HCT116 (cell line): ENCODE results near the gene CALCOCO1. TPM values are rescaled to one million over a fixed set of nuclear protein-coding genes. Genes with fewer than 3 reads are reported as not detected.

Experiments
- ATAC-seq: fragments of 200-7000 bp; cut with Tn5 transposase; 2 replicates; pipeline ENCODE4 v1.9.1; 2020; ENCODE audit warnings: mild to moderate bottlenecking, moderate library complexity
- BruUV-seq: library from RNA; stranded (reverse); fragments of 400-500 nt; replicated peaks from 2 replicates; lab custom pipeline; 2021; lab: Mats Ljungman, UMichigan
- CTCF ChIA-PET: fragments of 300-600 bp; sonication (Branson Sonifier 250); formaldehyde crosslinking; loops from one replicate; lab custom pipeline; 2021; ENCODE audit warnings: antibody characterized with exemption; lab: Charles Lee
- POLR2A ChIA-PET: fragments of 300-600, 350-600 bp; sonication (Branson Sonifier 250); formaldehyde crosslinking; loops from one replicate; lab custom pipeline; 2021; ENCODE audit warnings: antibody characterized with exemption; lab: Charles Lee
- RAD21 ChIA-PET, 2 experiments: fragments of 300-600 bp; sonication (Branson Sonifier 250); formaldehyde crosslinking; loops; one replicate each; lab custom pipeline; 2023; ENCODE audit warnings: low total read pairs in 2 of 2; ENCODE audit not compliant: uncharacterized antibody in 2 of 2, unreplicated experiment in 2 of 2, low non-redundant PET in 1 of 2; lab: Charles Lee
- DNase-seq: peaks from one replicate; pipeline ENCODE4 v3.0.0-alpha.2; 2010; ENCODE audit warnings: low read depth, low spot score
- H2AFZ ChIP-seq: fragments of 200-600 bp; shearing (Covaris generic), sonication (generic); 2 replicates; pipeline ENCODE4 v1.6.1; 2017; ENCODE audit warnings: low read depth, mixed run types, mixed read lengths, antibody characterized with exemption, low read length; ENCODE audit not compliant: poor library complexity, severe bottlenecking
- H3K27ac ChIP-seq: 2 replicates; pipeline ENCODE4 v1.5.1; 2012; ENCODE audit warnings: low read depth, low read length
- H3K27me3 ChIP-seq: fragments of 200-600 bp; sonication (generic); 2 replicates; pipeline ENCODE4 v1.6.1; 2016; ENCODE audit warnings: mixed run types, low read length, mixed read lengths; ENCODE audit not compliant: insufficient read depth
- H3K36me3 ChIP-seq, 2 experiments: fragments of 200-500 bp in 1 of 2; fragments of 200-600 bp in 1 of 2; sonication (Bioruptor generic) in 1 of 2; sonication (generic) in 1 of 2; 2 replicates each; pipeline versions ENCODE4 v1.5.1 to v1.6.1; 2014 to 2016; ENCODE audit warnings: low read length in 2 of 2, inconsistent platforms in 1 of 2, mixed read lengths in 1 of 2, mixed run types in 1 of 2; ENCODE audit not compliant: insufficient read depth in 2 of 2, control insufficient read depth in 1 of 2
- H3K4me1 ChIP-seq, 2 experiments: fragments of 200-600 bp in 1 of 2; sonication (generic) in 1 of 2; 2 replicates each; pipeline versions ENCODE4 v1.5.1 to v1.6.1; 2012 to 2017; ENCODE audit warnings: low read length in 2 of 2, inconsistent platforms in 1 of 2, mild to moderate bottlenecking in 1 of 2, mixed read lengths in 1 of 2, mixed run types in 1 of 2, moderate library complexity in 1 of 2; ENCODE audit not compliant: insufficient read depth in 2 of 2, control insufficient read depth in 1 of 2
- H3K4me2 ChIP-seq: fragments of 200-600 bp; sonication (generic); 2 replicates; pipeline ENCODE4 v1.6.1; 2017; ENCODE audit warnings: mixed run types, low read length, mixed read lengths
- H3K4me3 ChIP-seq, 2 experiments: fragments of 200-600 bp in 1 of 2; sonication (generic) in 1 of 2; replicated peaks in 1 of 2; 2 replicates each; pipeline ENCODE4 v1.5.1; 2011 to 2016; ENCODE audit warnings: low read length in 2 of 2, control low read depth in 1 of 2, low read depth in 1 of 2, mild to moderate bottlenecking in 1 of 2, mixed read lengths in 1 of 2, mixed run types in 1 of 2
- H3K79me2 ChIP-seq: fragments of 200-600 bp; sonication (generic); 2 replicates; pipeline ENCODE4 v1.6.1; 2017; ENCODE audit warnings: mild to moderate bottlenecking, mixed run types, low read length, moderate library complexity, mixed read lengths; ENCODE audit not compliant: insufficient read depth
- H3K9ac ChIP-seq: fragments of 200-600 bp; sonication (generic); 2 replicates; pipeline ENCODE4 v1.6.1; 2016; ENCODE audit warnings: low read length, mixed read lengths
- H3K9me2 ChIP-seq: fragments of 200-600 bp; sonication (generic), shearing (Covaris generic); 2 replicates; pipeline ENCODE4 v1.6.1; 2017; ENCODE audit warnings: mixed run types, mild to moderate bottlenecking, moderate library complexity; ENCODE audit not compliant: insufficient read depth
- H3K9me3 ChIP-seq, 2 experiments: fragments of 200-500 bp in 1 of 2; fragments of 200-600 bp in 1 of 2; sonication (Bioruptor generic) in 1 of 2; sonication (generic) in 1 of 2; 2 replicates each; pipeline ENCODE4 v1.6.1; 2014 to 2017; ENCODE audit warnings: low read length in 2 of 2, mixed read lengths in 2 of 2, inconsistent platforms in 1 of 2, low read depth in 1 of 2, mild to moderate bottlenecking in 1 of 2, mixed run types in 1 of 2, moderate library complexity in 1 of 2; ENCODE audit not compliant: control insufficient read depth in 1 of 2, insufficient read depth in 1 of 2
- H4K20me1 ChIP-seq: fragments of 200-600 bp; sonication (generic), shearing (Covaris generic); 2 replicates; pipeline ENCODE4 v1.6.1; 2017; ENCODE audit warnings: mixed run types, mild to moderate bottlenecking, moderate library complexity; ENCODE audit not compliant: insufficient read depth
- CEBPB ChIP-seq: IDR thresholded peaks from 2 replicates; pipeline ENCODE4 v1.6.1; 2012; ENCODE audit warnings: low read depth
- ELF1 ChIP-seq: IDR thresholded peaks from 2 replicates; pipeline ENCODE4 v1.6.1; 2012; ENCODE audit warnings: low read depth, borderline replicate concordance
- EZH2 ChIP-seq: fragments of 200-600 bp; sonication (generic); IDR thresholded peaks from 2 replicates; pipeline ENCODE4 v1.6.1; 2017; ENCODE audit warnings: antibody characterized with exemption, mixed run types
- RAD21 ChIP-seq: IDR thresholded peaks from 2 replicates; pipeline ENCODE4 v1.6.1; 2012; ENCODE audit warnings: low read depth, mild to moderate bottlenecking
- SIN3A ChIP-seq: IDR thresholded peaks from 2 replicates; pipeline ENCODE4 v1.6.1; 2012; ENCODE audit warnings: low read depth
- SP1 ChIP-seq: IDR thresholded peaks from 2 replicates; pipeline ENCODE4 v1.6.1; 2012; ENCODE audit warnings: low read depth
- TCF7L2 ChIP-seq: IDR thresholded peaks from 2 replicates; pipeline ENCODE4 v1.7.0; 2011; ENCODE audit warnings: borderline replicate concordance, inconsistent platforms; ENCODE audit not compliant: insufficient read depth, insufficient read length; ENCODE audit errors: extremely low read depth
- ZNF274 ChIP-seq: fragments of 200-500 bp; sonication (Bioruptor generic); IDR thresholded peaks from 2 replicates; pipeline ENCODE4 v1.6.1; 2014; ENCODE audit warnings: mild to moderate bottlenecking, low read depth, low read length, inconsistent platforms
- intact Hi-C: fragments of 100-400 bp; cut with micrococcal nuclease; formaldehyde crosslinking; loops from 2 replicates; pipeline ENCODE4 v1.10.0; 2022
- total RNA-seq: library from RNA; stranded (reverse); gene quantifications from one replicate; pipeline ENCODE4 v1.2.1, GENCODE V29; 2021; ENCODE audit not compliant: unreplicated experiment
- TF ChIP-seq, protein P1 (sequence below): IDR thresholded peaks from 2 replicates; pipeline ENCODE4 v1.6.1; 2012
- TF ChIP-seq, protein P2 (sequence below): IDR thresholded peaks from 2 replicates; pipeline ENCODE4 v1.6.1; 2011; ENCODE audit warnings: mild to moderate bottlenecking, low read length, moderate library complexity; ENCODE audit not compliant: insufficient replicate concordance; ENCODE audit errors: extremely low read depth

The CALCOCO1 gene
- total RNA-seq, 1 experiment from 2014 or later: 42.6 TPM

DNA sequence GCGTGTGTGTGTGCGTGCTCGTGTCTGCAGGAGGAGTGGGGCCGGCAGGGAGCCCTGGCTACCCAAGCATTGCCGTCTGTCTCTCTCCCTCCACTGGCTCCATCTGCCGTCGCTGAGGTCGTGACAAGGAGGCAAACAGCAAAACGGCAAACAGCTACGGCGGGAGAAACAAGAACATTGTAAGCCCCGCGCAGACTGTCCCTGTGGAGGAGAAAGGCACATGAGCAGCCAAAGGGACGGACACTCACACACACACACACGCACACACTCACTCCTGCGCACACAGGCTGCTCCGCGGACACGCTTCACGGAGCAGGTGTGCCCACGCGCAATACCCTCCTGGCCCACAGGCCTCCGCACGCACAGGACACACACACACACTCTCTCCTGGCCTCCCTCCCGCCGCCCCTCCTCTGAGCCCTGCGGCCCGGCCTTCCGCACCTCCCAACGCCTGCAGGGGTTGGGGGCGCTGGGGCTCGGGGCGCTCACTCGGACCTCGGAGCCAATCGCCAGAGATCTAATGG lies 23.6 kb upstream of the CALCOCO1 start (continued):
- TF ChIP-seq RAD21 (no peak), ELF1 (no peak)

DNA sequence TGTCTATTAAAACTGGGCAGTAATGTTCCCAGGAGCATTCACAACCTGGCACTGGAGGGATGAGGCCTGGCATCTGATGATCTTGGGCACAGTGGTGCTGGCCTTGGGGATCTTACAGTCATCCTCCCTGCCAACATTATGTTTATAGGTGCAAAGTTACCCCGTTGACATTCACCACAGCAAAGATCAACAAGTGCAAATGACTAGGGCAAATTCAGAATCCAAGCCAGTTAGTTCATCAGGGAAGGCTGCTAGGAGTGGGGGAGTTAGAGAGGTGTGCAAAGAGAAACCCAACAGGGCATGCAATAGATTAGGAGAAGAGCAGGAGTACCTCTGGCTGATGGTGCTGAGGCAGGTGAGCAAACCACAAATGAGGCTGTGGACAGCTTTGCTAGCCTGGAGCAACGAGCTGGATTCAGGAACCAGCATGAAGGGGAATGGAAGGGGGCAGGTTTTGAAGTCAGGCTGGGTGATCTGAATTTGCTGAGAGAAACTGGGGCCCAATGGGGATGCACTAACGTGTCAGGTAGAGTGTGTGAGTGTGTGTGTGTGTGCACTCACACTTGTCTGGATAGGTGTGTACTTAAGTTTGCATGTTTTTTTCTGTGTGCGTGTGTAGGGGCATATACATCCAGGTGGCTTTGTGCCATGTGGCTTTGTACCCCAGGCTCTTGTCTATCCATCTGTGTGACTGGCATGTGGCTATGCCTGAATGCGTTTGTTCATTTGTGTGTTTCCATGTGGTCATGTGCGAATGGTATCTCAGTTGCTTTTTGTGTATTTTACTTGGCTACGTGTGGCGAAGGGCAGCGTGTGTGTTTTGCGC lies 22.9 kb upstream of the CALCOCO1 start:
- no peaks in the 10 kb centered on the region for H3K9me2 ChIP-seq
- DNase-seq (no peak), ATAC-seq (no peak)
- no peaks in the 10 kb centered on the region for H3K27me3 ChIP-seq
- no peaks in the 10 kb centered on the region for H3K9me3 ChIP-seq
- H3K4me1 ChIP-seq: peaks cover 0 to 9% of the 10 kb centered on the region in 2 experiments; a peak in 1 of 4 replicates
- CTCF ChIA-PET: no interaction called here
- H3K79me2 ChIP-seq: no peaks in the 10 kb centered on the region
- H2AFZ ChIP-seq: no peak overlapping the region
- no peak overlapping the region for H3K4me3 ChIP-seq
- no peaks in the 10 kb centered on the region for H3K36me3 ChIP-seq
- intact Hi-C loops: no loop called here
- no peak overlapping the region for H3K4me2 ChIP-seq
- POLR2A ChIA-PET: no interaction called here
- H3K9ac ChIP-seq: no peak overlapping the region
- no peak overlapping the region for H3K27ac ChIP-seq
- no peaks in the 10 kb centered on the region for H4K20me1 ChIP-seq
- RAD21 ChIA-PET: no interaction called here
- BruUV-seq: no TSS peak
- TF ChIP-seq, protein P1, sequence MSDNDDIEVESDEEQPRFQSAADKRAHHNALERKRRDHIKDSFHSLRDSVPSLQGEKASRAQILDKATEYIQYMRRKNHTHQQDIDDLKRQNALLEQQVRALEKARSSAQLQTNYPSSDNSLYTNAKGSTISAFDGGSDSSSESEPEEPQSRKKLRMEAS: no peak
- TF ChIP-seq ZNF274: no peak
- TF ChIP-seq, protein P2, sequence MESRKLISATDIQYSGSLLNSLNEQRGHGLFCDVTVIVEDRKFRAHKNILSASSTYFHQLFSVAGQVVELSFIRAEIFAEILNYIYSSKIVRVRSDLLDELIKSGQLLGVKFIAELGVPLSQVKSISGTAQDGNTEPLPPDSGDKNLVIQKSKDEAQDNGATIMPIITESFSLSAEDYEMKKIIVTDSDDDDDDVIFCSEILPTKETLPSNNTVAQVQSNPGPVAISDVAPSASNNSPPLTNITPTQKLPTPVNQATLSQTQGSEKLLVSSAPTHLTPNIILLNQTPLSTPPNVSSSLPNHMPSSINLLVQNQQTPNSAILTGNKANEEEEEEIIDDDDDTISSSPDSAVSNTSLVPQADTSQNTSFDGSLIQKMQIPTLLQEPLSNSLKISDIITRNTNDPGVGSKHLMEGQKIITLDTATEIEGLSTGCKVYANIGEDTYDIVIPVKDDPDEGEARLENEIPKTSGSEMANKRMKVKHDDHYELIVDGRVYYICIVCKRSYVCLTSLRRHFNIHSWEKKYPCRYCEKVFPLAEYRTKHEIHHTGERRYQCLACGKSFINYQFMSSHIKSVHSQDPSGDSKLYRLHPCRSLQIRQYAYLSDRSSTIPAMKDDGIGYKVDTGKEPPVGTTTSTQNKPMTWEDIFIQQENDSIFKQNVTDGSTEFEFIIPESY: no peak
- no peak for TF ChIP-seq CEBPB
- no peak for TF ChIP-seq ELF1
- no peak for TF ChIP-seq SIN3A
- no peak for TF ChIP-seq EZH2
- TF ChIP-seq TCF7L2: no peak
- TF ChIP-seq SP1: no peak
- TF ChIP-seq RAD21: no peak
